Heart right ventricle (tissue), 16 donors: Measurements from ENCODE around the gene TMEM270. TPM values are rescaled to one million over a fixed set of nuclear protein-coding genes. Genes with fewer than 3 reads are reported as not detected.

Source experiments
- ATAC-seq, 8 donors: fragments of 200-7000 bp; cut with Tn5 transposase; one replicate each; pipeline ENCODE4 v1.9.1; 2020; ENCODE audit warnings: mild to moderate bottlenecking in 8 of 8, moderate library complexity in 8 of 8, moderate number of reproducible peaks in 1 of 8
- DNase-seq, 2 donors: peaks; one replicate each; pipeline ENCODE4 v3.0.0-alpha.2; 2020
- H3K27ac ChIP-seq, 10 donors: fragments of 200-600 bp; sonication (generic) in 2 of 10; one replicate each; pipeline versions ENCODE4 v1.5.0 to v1.8.0; 2020 to 2022; ENCODE audit warnings: mild to moderate bottlenecking in 3 of 10
- H3K27me3 ChIP-seq, 7 donors: fragments of 200-600 bp; one replicate each; pipeline ENCODE4 v1.8.0; 2021 to 2022; ENCODE audit warnings: mild to moderate bottlenecking in 2 of 7
- H3K36me3 ChIP-seq, 9 donors: fragments of 200-600 bp; sonication (generic) in 1 of 9; one replicate each; pipeline versions ENCODE4 v1.5.0 to v1.8.0; 2020 to 2022; ENCODE audit warnings: mild to moderate bottlenecking in 2 of 9
- H3K4me1 ChIP-seq, 9 donors: fragments of 200-600 bp; sonication (generic) in 1 of 9; one replicate each; pipeline versions ENCODE4 v1.5.0 to v1.8.0; 2020 to 2022; ENCODE audit warnings: mild to moderate bottlenecking in 4 of 9
- H3K4me3 ChIP-seq, 10 donors: fragments of 200-600 bp; sonication (generic) in 2 of 10; one replicate each; pipeline versions ENCODE4 v1.5.0 to v1.8.0; 2020 to 2022; ENCODE audit warnings: mild to moderate bottlenecking in 7 of 10, moderate library complexity in 2 of 10
- H3K9me3 ChIP-seq, 11 donors: fragments of 200-600 bp in 10 of 11; sonication (generic) in 2 of 11; one replicate each; pipeline versions ENCODE4 v1.5.0 to v1.8.0; 2013 to 2022; ENCODE audit warnings: mild to moderate bottlenecking in 2 of 11, control low read depth in 1 of 11, moderate library complexity in 1 of 11
- WGBS, 2 donors: extraction: QIAGEN DNeasy Blood & Tissue Kit; methylation state at CpG; one replicate each; pipeline ENCODE4 v1.1.7; 2013; ENCODE audit warnings: inconsistent platforms in 1 of 2; 5-methylcytosine and 5-hydroxymethylcytosine counted together
- intact Hi-C, 10 donors: fragments of 100-400 bp; cut with DNase I; formaldehyde crosslinking; loops; one replicate each; pipeline versions ENCODE4 v1.11.1 to v1.14.2; 2022
- polyA plus RNA-seq, 2 donors: library from polyadenylated mRNA; stranded (reverse); fragments of 200-250 nt; gene quantifications; one replicate each; pipeline ENCODE4 v1.2.3, GENCODE V29; 2013
- total RNA-seq, 10 donors: library from RNA; stranded (reverse); fragmentation: NEBNext Ultra II Directional in 3 of 10; extraction: Animal tissue kit (Norgen Biotek cat#: 25700) in 3 of 10; gene quantifications; one replicate each; pipeline versions ENCODE4 v1.2.1 to v1.2.4, GENCODE V29; 2021 to 2023
- TF ChIP-seq, protein P1 (sequence below), 9 donors: fragments of 200-600 bp; sonication (generic) in 2 of 9; IDR thresholded peaks; one replicate each; pipeline versions ENCODE4 v1.5.0 to v1.8.0; 2021 to 2022; ENCODE audit warnings: antibody characterized with exemption in 9 of 9, mild to moderate bottlenecking in 5 of 9, moderate library complexity in 1 of 9
- donor health status: Arrhythmogenic right ventricular cardiomyopathy.
- donor health status: ischemic (EF 13 %, LVEDD 7.1; RV severe dilation, severe dysfunction).
- donor health status: healthy with polysubstance abuse.
- donor health status: DM: no; HTN: yes; CAD: no.
- donor health status: DM: no; HTN: no; CAD: no.
- donor health status: ischemic (EF 25% LVEDD 6.9; RV normal size, moderate dysfunction).
- donor health status: ischemic (EF 25% LVEDD 5.7; RV mildly dilated, moderate dysfunction).
- donor health status: healthy.
- donor health status: DM: yes; HTN: yes; CAD: no.
- donor health status: Ischemic cardiomyopathy.
- donor health status: ischemic (EF 35%, LVEDD 5.7; RV mildly dilated, moderate dysfunction).
- donor health status: nonischemic (EF 11% LVEDD 7.7; RV severe dilation, severe dysfunction).
- donor health status: DM: yes; HTN: yes; CAD: no.
- donor health status: PGD.
- donor health status: ischemic (EF 29% LVEDD 5.4; RV normal size, mild dysfunction).
- donor health status: nonischemic (EF 23%, LVEDD 6.1; RV moderate dilation, normal function).

The TMEM270 gene
- total and polyA plus RNA-seq, 12 donors: not detected

DNA sequence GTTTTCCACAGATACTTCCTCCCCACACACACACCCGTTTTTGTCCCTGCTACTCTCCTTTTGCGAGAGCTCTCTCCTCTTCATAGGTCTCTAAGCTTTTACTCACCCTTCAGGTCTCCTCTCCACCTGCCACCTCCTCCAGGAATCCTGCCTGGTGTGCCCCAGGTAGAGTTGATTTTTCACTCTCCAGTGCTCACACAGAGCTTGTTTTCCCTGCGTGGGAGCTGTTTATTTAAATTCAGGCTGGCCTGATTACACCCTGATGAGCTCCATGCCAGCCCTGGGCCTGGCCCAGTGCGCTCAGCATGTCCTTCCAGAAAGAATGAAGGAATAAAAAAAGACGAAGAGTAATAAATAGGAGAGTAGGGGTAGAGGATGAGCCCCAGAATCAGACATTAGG lies 37.7 kb upstream of the TMEM270 start:
- peaks cover 0 to 24% (median 3%) of the 10 kb centered on the region in 9 donors for H3K4me1 ChIP-seq
- H3K9me3 ChIP-seq: no peaks in the 10 kb centered on the region
- no peak overlapping the region for H3K27ac ChIP-seq
- intact Hi-C loops: no loop called here
- WGBS, 2 donors: 73 to 76% methylated on average over 5 of the region's 5 CpGs
- TF ChIP-seq, protein P1, sequence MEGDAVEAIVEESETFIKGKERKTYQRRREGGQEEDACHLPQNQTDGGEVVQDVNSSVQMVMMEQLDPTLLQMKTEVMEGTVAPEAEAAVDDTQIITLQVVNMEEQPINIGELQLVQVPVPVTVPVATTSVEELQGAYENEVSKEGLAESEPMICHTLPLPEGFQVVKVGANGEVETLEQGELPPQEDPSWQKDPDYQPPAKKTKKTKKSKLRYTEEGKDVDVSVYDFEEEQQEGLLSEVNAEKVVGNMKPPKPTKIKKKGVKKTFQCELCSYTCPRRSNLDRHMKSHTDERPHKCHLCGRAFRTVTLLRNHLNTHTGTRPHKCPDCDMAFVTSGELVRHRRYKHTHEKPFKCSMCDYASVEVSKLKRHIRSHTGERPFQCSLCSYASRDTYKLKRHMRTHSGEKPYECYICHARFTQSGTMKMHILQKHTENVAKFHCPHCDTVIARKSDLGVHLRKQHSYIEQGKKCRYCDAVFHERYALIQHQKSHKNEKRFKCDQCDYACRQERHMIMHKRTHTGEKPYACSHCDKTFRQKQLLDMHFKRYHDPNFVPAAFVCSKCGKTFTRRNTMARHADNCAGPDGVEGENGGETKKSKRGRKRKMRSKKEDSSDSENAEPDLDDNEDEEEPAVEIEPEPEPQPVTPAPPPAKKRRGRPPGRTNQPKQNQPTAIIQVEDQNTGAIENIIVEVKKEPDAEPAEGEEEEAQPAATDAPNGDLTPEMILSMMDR (IDR thresholded peaks at IDR 0.05): no peak
- peaks cover 0 to 5% (median 0%) of the 10 kb centered on the region in 7 donors for H3K27me3 ChIP-seq
- no peaks in the 10 kb centered on the region for H3K36me3 ChIP-seq
- H3K4me3 ChIP-seq: no peak overlapping the region
- ATAC-seq (no peak), DNase-seq (no peak)

DNA sequence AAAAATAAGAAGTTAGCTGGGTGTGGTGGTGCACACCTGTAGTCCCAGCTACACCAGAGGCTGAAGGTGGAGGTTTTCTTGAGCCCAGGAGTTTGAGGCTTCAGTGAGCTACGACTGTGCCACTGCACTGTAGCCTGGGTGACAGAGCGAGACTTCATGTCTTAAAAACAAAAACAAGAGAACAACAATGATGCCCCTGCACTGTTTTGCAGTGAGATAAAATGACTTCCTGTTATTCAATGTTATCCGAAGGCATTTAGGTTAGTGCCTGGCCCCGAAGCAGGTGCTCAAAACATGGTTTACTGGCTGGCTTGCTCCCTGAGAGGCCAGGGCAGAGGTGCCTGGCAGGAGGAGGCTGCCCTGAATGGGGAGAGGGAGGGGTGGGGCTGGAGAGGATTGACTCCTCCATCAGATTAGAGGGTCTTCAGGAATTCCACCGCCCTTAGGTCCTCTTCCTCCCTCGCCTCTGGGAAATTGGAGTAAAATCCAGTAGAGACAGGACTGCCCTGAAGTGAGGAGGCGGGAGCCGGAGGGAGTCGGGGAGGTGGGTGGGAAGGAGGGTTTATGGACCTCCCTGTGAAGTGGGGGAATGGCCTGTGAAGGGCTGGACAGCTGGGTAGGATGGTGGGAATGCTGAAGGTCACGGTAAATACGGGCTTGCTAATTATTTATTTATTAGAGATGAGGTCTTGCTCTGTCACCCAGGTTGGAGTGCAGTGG lies 36.9 kb upstream of the TMEM270 start:
- Histone ChIP-seq H3K27ac (no peak overlapping the region), H3K9me3 (no peaks in the 10 kb centered on the region), H3K4me1 (peaks cover 0 to 32% (median 4%) of the 10 kb centered on the region in 9 donors), H3K36me3 (no peaks in the 10 kb centered on the region), H3K27me3 (peaks cover 0 to 6% (median 0%) of the 10 kb centered on the region in 7 donors), H3K4me3 (no peak overlapping the region)
- ATAC-seq (no peak), DNase-seq (no peak)
- TF ChIP-seq, protein P1 (IDR thresholded peaks at IDR 0.05): no peak
- WGBS, 2 donors: 70 to 76% methylated on average over 11 of the region's 11 CpGs
- intact Hi-C loops: no loop called here

DNA sequence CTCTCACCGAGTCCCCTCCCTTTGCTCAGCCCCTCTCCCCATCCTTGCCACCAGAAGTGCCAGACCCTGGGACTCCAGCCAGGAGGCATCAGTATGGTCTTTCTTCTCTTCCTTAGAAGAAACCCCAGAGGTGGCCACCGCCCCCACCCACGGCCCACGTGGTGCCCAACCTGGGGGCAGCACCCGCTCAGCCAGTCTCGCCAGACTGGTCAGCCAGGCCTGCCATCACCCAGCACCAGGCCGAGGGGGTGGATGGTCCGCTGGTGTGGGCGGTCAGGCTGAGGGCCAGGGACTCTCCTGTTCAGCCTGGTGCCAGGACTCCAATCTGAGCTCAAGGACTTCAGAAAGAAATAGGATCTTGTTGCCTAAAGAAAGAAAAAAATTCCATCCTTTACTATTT lies 36.0 kb upstream of the TMEM270 start:
- Histone ChIP-seq H3K4me1 (peaks cover 0 to 32% (median 4%) of the 10 kb centered on the region in 9 donors), H3K27me3 (peaks cover 0 to 9% (median 5%) of the 10 kb centered on the region in 7 donors), H3K4me3 (no peak overlapping the region), H3K9me3 (no peaks in the 10 kb centered on the region), H3K27ac (no peak overlapping the region), H3K36me3 (no peaks in the 10 kb centered on the region)
- 86 to 87% methylated on average over 9 of the region's 9 CpGs for WGBS, 2 donors
- intact Hi-C loops: no loop called here
- DNase-seq (no peak), ATAC-seq (no peak)
- TF ChIP-seq, protein P1 (IDR thresholded peaks at IDR 0.05): no peak

DNA sequence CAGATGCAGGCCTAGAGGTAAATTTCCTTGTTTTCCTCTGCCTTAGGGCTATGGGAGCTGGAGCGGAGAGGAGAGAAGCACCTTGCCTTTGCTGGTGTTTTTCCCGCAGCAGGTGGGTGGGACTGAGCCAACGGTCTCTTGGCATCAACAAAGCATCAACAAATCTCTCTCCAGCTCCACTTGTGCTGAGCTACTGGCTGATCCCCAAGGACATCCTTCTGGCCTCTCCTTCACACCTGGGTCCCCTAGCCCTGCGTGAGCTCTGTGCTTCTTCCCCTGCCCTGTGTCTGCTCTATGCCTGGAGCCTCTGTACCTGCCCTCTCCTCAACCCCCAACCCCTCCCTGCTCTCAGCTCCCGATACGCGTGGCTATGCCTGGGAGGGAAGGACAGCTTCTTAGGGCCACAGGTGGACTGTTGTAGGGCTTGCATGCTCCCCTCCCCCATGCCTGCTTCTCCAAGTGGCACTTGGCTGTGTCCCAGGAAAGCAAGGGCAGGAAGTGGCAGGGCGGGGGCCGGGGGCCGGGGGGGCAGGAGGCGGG lies 33.3 kb upstream of the TMEM270 start:
- peak overlapping the region in 1 of 10 donors; percentile 68 for H3K27ac ChIP-seq
- no peak for DNase-seq
- H3K4me1 ChIP-seq: peaks cover 0 to 40% (median 4%) of the 10 kb centered on the region in 9 donors
- intact Hi-C loops: no loop called here
- peak in 4 of 8 donors; percentile 14 to 55 (median 40) for ATAC-seq
- TF ChIP-seq, protein P1 (IDR thresholded peaks at IDR 0.05): no peak
- H3K36me3 ChIP-seq: no peaks in the 10 kb centered on the region
- H3K27me3 ChIP-seq: peaks cover 0 to 20% (median 9%) of the 10 kb centered on the region in 7 donors
- 19 to 25% methylated on average over 11 of the region's 11 CpGs for WGBS, 2 donors
- no peaks in the 10 kb centered on the region for H3K9me3 ChIP-seq
- no peak overlapping the region for H3K4me3 ChIP-seq
